GM12878 (cell line): ENCODE data around the gene PAXX. TPM values are rescaled to one million over a fixed set of nuclear protein-coding genes. Genes with fewer than 3 reads are reported as not detected.

ENCODE experiments used
- ATAC-seq: fragments of 200-7000 bp; cut with Tn5 transposase; 3 replicates; pipeline ENCODE4 v1.9.1; 2020; ENCODE audit warnings: mild to moderate bottlenecking, moderate library complexity
- BruUV-seq: library from RNA; stranded (reverse); fragments of 400-500 nt; replicated peaks from 2 replicates; lab custom pipeline; 2021; lab: Mats Ljungman, UMichigan
- CTCF ChIA-PET: fragments of 300-600 bp; sonication (Branson Sonifier 250); formaldehyde crosslinking; extraction: SDS; loops from one replicate; lab custom pipeline; 2021; ENCODE audit warnings: inconsistent platforms; lab: Yijun Ruan, JAX
- POLR2A ChIA-PET: fragments of 350-600 bp; formaldehyde crosslinking; extraction: SDS; loops from one replicate; lab custom pipeline; 2021; ENCODE audit warnings: inconsistent platforms; lab: Charles Lee
- RAD21 ChIA-PET: fragments of 300-600 bp; sonication (Branson Sonifier 250); formaldehyde crosslinking; loops from one replicate; lab custom pipeline; 2023; ENCODE audit warnings: antibody characterized with exemption; ENCODE audit not compliant: unreplicated experiment; lab: Charles Lee
- SMC1A ChIA-PET: fragments of 300-600 bp; sonication (Branson Sonifier 250); formaldehyde crosslinking; loops from one replicate; lab custom pipeline; 2023; ENCODE audit not compliant: unreplicated experiment, uncharacterized antibody; lab: Charles Lee
- DNase-seq: peaks from one replicate; pipeline ENCODE4 v3.0.0-alpha.2; 2011; ENCODE audit warnings: low read depth, low spot score
- FAIRE-seq: peaks from 3 replicates; lab custom pipeline; 2011; peaks lifted over from hg19 to GRCh38; lab: Jason Lieb, UNC
- H2AFZ ChIP-seq: 2 replicates; pipeline ENCODE4 v1.6.0; 2011; ENCODE audit warnings: low read depth, low read length, control low read depth; ENCODE audit not compliant: control insufficient read depth
- H3K27ac ChIP-seq: 2 replicates; pipeline ENCODE4 v1.5.1; 2011; ENCODE audit warnings: control low read depth; ENCODE audit not compliant: control insufficient read depth, insufficient read depth
- H3K27me3 ChIP-seq, 2 experiments: replicated peaks in 1 of 2; 2 replicates each; pipeline versions ENCODE4 v1.6.0 to v1.6.1; 2011; ENCODE audit warnings: low read length in 1 of 2; ENCODE audit not compliant: control insufficient read depth in 2 of 2, insufficient read depth in 2 of 2
- H3K36me3 ChIP-seq, 2 experiments: 2 replicates each; pipeline ENCODE4 v1.5.1; 2011; ENCODE audit warnings: low read length in 1 of 2; ENCODE audit not compliant: control insufficient read depth in 2 of 2, insufficient read depth in 2 of 2
- H3K4me1 ChIP-seq: 2 replicates; pipeline ENCODE4 v1.6.1; 2011; ENCODE audit warnings: mild to moderate bottlenecking, low read length, moderate library complexity, mixed read lengths; ENCODE audit not compliant: control insufficient read depth, insufficient read depth
- H3K4me2 ChIP-seq: 2 replicates; pipeline ENCODE4 v1.6.0; 2011; ENCODE audit warnings: control low read depth; ENCODE audit not compliant: control insufficient read depth, insufficient read depth
- H3K4me3 ChIP-seq: fragments of 200-600 bp; sonication (generic); 2 replicates; pipeline ENCODE4 v1.5.1; 2016
- H3K79me2 ChIP-seq: 2 replicates; pipeline ENCODE4 v1.6.0; 2011; ENCODE audit warnings: low read length; ENCODE audit not compliant: control insufficient read depth, insufficient read depth
- H3K9ac ChIP-seq: 2 replicates; pipeline ENCODE4 v1.8.0; 2011; ENCODE audit warnings: low read length, control low read depth, mixed read lengths; ENCODE audit not compliant: control insufficient read depth, insufficient read depth
- H3K9me3 ChIP-seq: replicated peaks from 3 replicates; pipeline ENCODE4 v1.5.1; 2011; ENCODE audit warnings: mild to moderate bottlenecking, low read length; ENCODE audit not compliant: control insufficient read depth, insufficient read depth
- H4K20me1 ChIP-seq: 2 replicates; pipeline ENCODE4 v1.6.0; 2011; ENCODE audit not compliant: control insufficient read depth, insufficient read depth
- CBX3 ChIP-seq: fragments of 200-600 bp; sonication (generic); IDR thresholded peaks from 2 replicates; pipeline ENCODE4 v1.6.1; 2016; ENCODE audit warnings: low read depth, borderline replicate concordance
- CBX5 ChIP-seq: sonication (generic); IDR thresholded peaks from 2 replicates; pipeline ENCODE4 v1.6.1; 2016; ENCODE audit warnings: low read depth, moderate library complexity, mild to moderate bottlenecking, inconsistent platforms
- CHD4 ChIP-seq: fragments of 200-600 bp; sonication (generic); IDR thresholded peaks from 2 replicates; pipeline ENCODE4 v1.6.1; 2016; ENCODE audit warnings: mild to moderate bottlenecking
- CREM ChIP-seq: IDR thresholded peaks from 2 replicates; pipeline ENCODE4 v1.6.1; 2014; ENCODE audit warnings: antibody characterized with exemption, low read depth
- HDGF ChIP-seq: fragments of 450-650 bp; IDR thresholded peaks from 2 replicates; pipeline ENCODE4 v1.6.1; 2016; ENCODE audit warnings: antibody characterized with exemption
- JUNB ChIP-seq: IDR thresholded peaks from 2 replicates; pipeline ENCODE4 v1.6.1; 2016; ENCODE audit warnings: antibody characterized with exemption, mild to moderate bottlenecking
- PML ChIP-seq: IDR thresholded peaks from 2 replicates; pipeline ENCODE4 v1.6.1; 2012; ENCODE audit warnings: low read length, inconsistent platforms
- RBBP5 ChIP-seq: fragments of 200-600 bp; sonication (generic); conservative IDR thresholded peaks from 2 replicates; pipeline ENCODE4 v1.6.1; 2016
- SPI1 ChIP-seq: IDR thresholded peaks from 2 replicates; pipeline ENCODE4 v1.6.1; 2011; ENCODE audit warnings: low read depth, mild to moderate bottlenecking, low read length, moderate library complexity, borderline replicate concordance; ENCODE audit not compliant: insufficient read depth
- SRF ChIP-seq, 2 experiments: IDR thresholded peaks; 2 replicates each; pipeline ENCODE4 v1.6.1; 2011; ENCODE audit warnings: low read depth in 2 of 2, low read length in 2 of 2, mild to moderate bottlenecking in 1 of 2, moderate library complexity in 1 of 2
- WGBS: methylation state at CpG from one replicate; pipeline ENCODE4 v1.1.6; 2016; ENCODE audit warnings: low lambda C conversion rate; ENCODE audit not compliant: insufficient replicate concordance, insufficient coverage; ENCODE audit errors: missing lambda C conversion rate; 5-methylcytosine and 5-hydroxymethylcytosine counted together
- in situ Hi-C: fragments of 300-500 bp; cut with MboI; formaldehyde crosslinking; loops from 9 replicates; pipeline ENCODE4 v1.14.3; 2018; ENCODE audit warnings: mixed read lengths
- intact Hi-C: fragments of 100-400 bp; cut with micrococcal nuclease; formaldehyde crosslinking; loops from one replicate; pipeline ENCODE4 v1.14.2; 2022; ENCODE audit not compliant: unreplicated experiment
- polyA plus RNA-seq, 11 experiments: library from polyadenylated mRNA; depleted of rRNA in 4 of 11; unstranded in 6 of 11; stranded (reverse) in 5 of 11; fragments of >200 nt; fragmentation: Nextera tagmentation in 4 of 11; fragmentation: Illumina TruSeq in 1 of 11; extraction: Ambion mirVana in 4 of 11; extraction: Trizol in 1 of 11; gene quantifications; 1 replicate in 1 of 11; 2 replicates in 10 of 11; pipeline versions ENCODE4 v1.2.1 to v1.2.3, GENCODE V29; 2011 to 2016; ENCODE audit warnings: inconsistent platforms in 2 of 11, missing spikeins in 2 of 11, low read depth in 1 of 11
- total RNA-seq, 4 experiments: library from RNA; depleted of rRNA in 3 of 4; stranded (reverse); fragments of >200 nt in 3 of 4; fragmentation: Illumina TruSeq in 1 of 4; extraction: Trizol in 1 of 4; gene quantifications; 2 replicates each; pipeline versions ENCODE4 v1.2.1 to v1.2.3, GENCODE V29; 2013 to 2021
- TF ChIP-seq, protein P1 (sequence below): fragments of 450-650 bp; formaldehyde crosslinking; IDR thresholded peaks from 2 replicates; pipeline ENCODE4 v1.4.0; 2022; ENCODE audit warnings: mild to moderate bottlenecking, moderate library complexity
- TF ChIP-seq, protein P2 (sequence below): fragments of 450-650 bp; IDR thresholded peaks from 2 replicates; pipeline ENCODE4 v1.6.1; 2017; ENCODE audit warnings: borderline replicate concordance
- TF ChIP-seq, protein P3 (sequence below): IDR thresholded peaks from 2 replicates; pipeline ENCODE4 v1.6.1; 2011; ENCODE audit warnings: low read depth, mild to moderate bottlenecking, low read length, moderate library complexity, borderline replicate concordance; ENCODE audit errors: extremely low read depth

PAXX gene
- total and polyA plus RNA-seq, 10 of the 15 experiments (the other 5 are each of a cell fraction or from before 2014, with no cell fraction given): 0.18 to 60.6 (median 29.5) TPM

DNA sequence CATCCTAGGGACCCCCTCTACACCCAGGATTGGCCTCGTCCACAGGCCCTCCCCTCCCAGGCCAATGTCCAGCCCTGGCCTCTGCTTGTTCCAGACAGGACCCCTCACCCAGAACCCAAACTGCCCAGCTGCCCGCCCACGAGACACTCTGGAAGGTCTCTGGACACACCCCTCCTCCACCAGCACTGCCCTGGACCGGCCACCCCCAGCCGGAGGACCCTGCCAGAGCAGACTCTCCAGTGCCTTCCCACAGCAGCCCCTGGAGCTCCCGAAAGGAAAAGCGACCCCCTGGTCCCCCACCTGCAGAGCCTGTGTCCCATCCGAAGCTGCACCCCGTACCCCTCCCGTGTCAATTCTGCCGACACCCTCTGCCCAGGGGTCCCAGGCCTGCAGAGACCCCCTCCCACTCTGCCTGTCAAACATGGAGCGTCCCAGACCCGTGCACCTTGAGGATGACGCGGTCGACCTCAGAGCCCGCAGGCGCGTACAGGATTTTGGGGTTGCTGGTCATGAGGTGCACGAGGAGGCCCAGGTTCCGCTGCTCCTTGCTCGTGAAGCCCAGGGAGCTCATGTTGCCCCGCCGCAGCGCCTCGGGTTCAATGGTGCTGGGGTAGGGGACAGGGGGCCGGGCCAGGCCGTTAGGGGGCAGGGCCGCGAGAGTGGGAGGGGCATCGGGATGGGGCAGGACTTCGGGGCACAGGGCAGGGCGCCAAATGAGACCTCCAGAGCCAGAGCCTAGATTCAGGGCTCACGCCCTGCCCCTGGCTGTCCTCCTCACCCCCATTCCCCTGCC is 27.9 kb downstream of the PAXX start (continued):
- TF ChIP-seq CBX3: no peak
- TF ChIP-seq, all 136 proteins: peak for 0

DNA sequence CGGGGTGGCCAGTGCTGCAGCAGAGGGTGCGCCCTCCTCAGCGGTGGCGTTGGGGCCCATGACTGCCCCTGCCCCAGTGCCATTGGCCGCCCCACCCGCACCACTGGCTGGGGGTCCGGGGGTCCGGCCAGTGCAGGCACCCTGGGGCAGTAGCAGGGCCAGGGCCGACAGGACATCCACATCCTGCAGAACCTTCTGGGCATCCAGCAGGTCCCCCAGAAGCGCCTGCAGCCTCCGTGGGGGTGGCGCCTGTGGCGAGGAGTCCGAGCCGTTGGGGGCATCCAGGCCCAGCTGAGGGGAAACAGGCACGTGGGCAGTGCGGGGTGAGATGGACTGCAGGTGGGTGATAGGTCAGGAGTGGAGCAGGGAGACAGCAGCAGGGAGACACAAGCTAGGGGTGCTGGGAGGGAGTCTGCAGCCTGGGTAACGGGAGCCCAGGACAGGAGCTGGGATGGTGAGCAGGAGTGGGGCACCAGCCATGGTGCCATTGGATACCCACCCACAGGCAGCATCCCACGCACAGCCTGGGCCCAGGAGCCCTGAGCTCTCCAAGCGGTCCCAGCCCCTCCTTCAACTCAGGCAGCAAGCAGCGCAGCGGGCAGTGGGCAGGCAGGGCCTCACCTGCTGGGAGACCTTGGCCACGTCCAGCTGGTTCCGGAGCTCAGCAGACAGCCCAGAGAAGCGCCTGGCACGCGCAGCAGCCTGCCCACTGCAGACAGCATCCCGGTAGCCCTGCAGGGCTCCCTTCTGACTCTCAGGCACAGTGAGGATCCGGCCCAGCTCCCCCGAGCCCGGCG is 28.7 kb downstream of the PAXX start:
- no peak overlapping the region for H2AFZ ChIP-seq
- ChIA-PET POLR2A (interaction anchor here (0.6 to 1.0 kb wide), 2 partner anchors 31 to 210 kb away, joined by 4 read pairs; no protein-coding TSS in a partner anchor), RAD21 (no interaction called here), SMC1A (no interaction called here), CTCF (interaction anchor here (1.1 to 1.4 kb wide), 2 partner anchors 43 to 102 kb away, joined by 3 read pairs; no protein-coding TSS in a partner anchor)
- no peak overlapping the region for H3K9ac ChIP-seq
- FAIRE-seq (no peak), ATAC-seq (no peak), DNase-seq (no peak)
- no peaks in the 10 kb centered on the region for H3K4me1 ChIP-seq
- H3K9me3 ChIP-seq: no peaks in the 10 kb centered on the region; the same call in 2 of the 3 replicates
- no peaks in the 10 kb centered on the region for H3K36me3 ChIP-seq
- in situ Hi-C loops (no loop called here), intact Hi-C loops (no loop called here)
- no peaks in the 10 kb centered on the region for H3K27me3 ChIP-seq
- WGBS: 64% methylated on average over 32 of the region's 32 CpGs
- TF ChIP-seq, protein P1, sequence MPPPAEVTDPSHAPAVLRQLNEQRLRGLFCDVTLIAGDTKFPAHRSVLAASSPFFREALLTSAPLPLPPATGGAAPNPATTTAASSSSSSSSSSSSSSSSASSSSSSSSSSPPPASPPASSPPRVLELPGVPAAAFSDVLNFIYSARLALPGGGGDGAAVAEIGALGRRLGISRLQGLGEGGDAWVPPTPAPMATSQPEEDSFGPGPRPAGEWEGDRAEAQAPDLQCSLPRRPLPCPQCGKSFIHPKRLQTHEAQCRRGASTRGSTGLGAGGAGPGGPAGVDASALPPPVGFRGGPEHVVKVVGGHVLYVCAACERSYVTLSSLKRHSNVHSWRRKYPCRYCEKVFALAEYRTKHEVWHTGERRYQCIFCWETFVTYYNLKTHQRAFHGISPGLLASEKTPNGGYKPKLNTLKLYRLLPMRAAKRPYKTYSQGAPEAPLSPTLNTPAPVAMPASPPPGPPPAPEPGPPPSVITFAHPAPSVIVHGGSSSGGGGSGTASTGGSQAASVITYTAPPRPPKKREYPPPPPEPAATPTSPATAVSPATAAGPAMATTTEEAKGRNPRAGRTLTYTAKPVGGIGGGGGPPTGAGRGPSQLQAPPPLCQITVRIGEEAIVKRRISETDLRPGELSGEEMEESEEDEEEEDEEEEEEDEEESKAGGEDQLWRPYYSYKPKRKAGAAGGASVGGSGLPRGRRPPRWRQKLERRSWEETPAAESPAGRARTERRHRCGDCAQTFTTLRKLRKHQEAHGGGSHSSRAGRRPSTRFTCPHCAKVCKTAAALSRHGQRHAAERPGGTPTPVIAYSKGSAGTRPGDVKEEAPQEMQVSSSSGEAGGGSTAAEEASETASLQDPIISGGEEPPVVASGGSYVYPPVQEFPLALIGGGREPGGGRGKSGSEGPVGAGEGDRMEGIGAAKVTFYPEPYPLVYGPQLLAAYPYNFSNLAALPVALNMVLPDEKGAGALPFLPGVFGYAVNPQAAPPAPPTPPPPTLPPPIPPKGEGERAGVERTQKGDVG (CRISPR knock-in tag): no peak
- TF ChIP-seq, protein P2, sequence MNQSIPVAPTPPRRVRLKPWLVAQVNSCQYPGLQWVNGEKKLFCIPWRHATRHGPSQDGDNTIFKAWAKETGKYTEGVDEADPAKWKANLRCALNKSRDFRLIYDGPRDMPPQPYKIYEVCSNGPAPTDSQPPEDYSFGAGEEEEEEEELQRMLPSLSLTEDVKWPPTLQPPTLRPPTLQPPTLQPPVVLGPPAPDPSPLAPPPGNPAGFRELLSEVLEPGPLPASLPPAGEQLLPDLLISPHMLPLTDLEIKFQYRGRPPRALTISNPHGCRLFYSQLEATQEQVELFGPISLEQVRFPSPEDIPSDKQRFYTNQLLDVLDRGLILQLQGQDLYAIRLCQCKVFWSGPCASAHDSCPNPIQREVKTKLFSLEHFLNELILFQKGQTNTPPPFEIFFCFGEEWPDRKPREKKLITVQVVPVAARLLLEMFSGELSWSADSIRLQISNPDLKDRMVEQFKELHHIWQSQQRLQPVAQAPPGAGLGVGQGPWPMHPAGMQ: no peak
- TF ChIP-seq RBBP5 (no peak), CREM (no peak), CBX5 (no peak), PML (no peak), JUNB (no peak), SPI1 (no peak), HDGF (no peak), CHD4 (no peak), SRF (IDR thresholded peaks at IDR 0.05; ENCODE audit: low read depth in 2 of 2, low read length in 2 of 2) (no peak)
- TF ChIP-seq, protein P3, sequence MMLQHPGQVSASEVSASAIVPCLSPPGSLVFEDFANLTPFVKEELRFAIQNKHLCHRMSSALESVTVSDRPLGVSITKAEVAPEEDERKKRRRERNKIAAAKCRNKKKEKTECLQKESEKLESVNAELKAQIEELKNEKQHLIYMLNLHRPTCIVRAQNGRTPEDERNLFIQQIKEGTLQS: no peak
- no peak overlapping the region for H3K27ac ChIP-seq
- no TSS peak for BruUV-seq
- H4K20me1 ChIP-seq: no peaks in the 10 kb centered on the region
- H3K79me2 ChIP-seq: no peaks in the 10 kb centered on the region
- no peak overlapping the region for H3K4me2 ChIP-seq
- H3K4me3 ChIP-seq: no peak overlapping the region
